Measurements from ENCODE around the gene SLC40A1. TPM values are rescaled to one million over a fixed set of nuclear protein-coding genes. Genes with fewer than 3 reads are reported as not detected.

SLC40A1 gene
- total and polyA plus RNA-seq, 10 of the 15 experiments (the other 5 are each of a cell fraction or from before 2014, with no cell fraction given), result 0.01 to 0.38 (median 0.08) TPM; not detected in 7

DNA sequence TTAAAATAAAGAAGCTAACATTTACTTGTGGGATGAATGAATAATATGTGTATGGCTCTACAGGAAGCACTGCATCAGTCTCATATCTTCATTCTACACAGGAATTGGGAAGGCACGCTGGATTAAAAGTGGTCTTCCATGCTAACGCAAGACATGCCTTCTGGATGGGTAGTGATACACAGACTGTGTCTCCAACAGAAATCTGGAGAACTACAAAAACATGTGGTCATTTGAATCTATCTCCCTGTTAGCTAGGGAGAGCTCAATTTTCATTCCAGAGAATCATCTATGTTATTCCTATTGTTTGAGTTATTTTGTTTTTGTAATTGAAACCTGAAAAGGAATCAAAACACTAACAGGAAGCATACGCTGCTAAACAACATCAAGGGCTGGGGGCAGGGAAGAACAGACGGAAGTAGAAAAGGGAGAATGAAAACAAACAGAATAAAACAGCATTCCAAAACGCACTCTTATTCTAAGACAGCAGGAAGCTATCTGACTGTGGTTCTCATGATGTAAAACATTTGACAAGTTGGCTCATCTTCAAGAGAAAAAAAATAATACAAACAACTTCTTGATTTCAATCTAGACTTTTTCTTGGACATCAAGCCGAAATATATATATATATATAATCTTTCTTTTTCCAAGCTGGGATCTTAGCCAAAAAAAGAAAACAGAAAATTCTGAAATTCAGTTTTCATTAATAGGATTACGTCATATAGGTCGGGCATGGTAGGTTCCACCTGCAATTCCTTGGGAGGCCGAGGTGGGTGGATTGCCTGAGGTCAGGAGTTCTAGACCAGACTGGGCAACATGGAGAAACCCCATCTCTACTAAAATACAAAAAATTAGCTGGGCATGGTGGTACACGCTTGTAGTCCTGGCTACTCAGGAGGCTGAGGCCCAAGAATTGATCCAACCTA is 49.2 kb upstream of the SLC40A1 start:
- ChIA-PET SMC1A (ENCODE audit: uncharacterized antibody, unreplicated experiment) (interaction anchor here (1.3 to 1.7 kb wide), 4 partner anchors 11 to 166 kb away, joined by 3 to 4 read pairs (median 4); no protein-coding TSS in a partner anchor), POLR2A (no interaction called here), CTCF (interaction anchor here (1.1 kb wide), 1 partner anchor 44 kb away, joined by 4 read pairs; no protein-coding TSS in a partner anchor), RAD21 (ENCODE audit: unreplicated experiment) (no interaction called here)
- no peaks in the 10 kb centered on the region for H3K4me1 ChIP-seq (ENCODE audit: control insufficient read depth, insufficient read depth, low read length)
- H3K9me3 ChIP-seq (replicated peaks; ENCODE audit: control insufficient read depth, insufficient read depth, low read length), result no peaks in the 10 kb centered on the region
- H3K27me3 ChIP-seq (replicated peaks in 1 of 2; ENCODE audit: control insufficient read depth in 2 of 2, insufficient read depth in 2 of 2, low read length in 1 of 2), result no peaks in the 10 kb centered on the region
- H3K9ac ChIP-seq (ENCODE audit: control insufficient read depth, insufficient read depth, low read length), result no peak overlapping the region
- no peak overlapping the region for H3K4me2 ChIP-seq (ENCODE audit: control insufficient read depth, insufficient read depth)
- TF ChIP-seq YBX1 (IDR thresholded peaks at IDR 0.05), result no peak
- no peak for TF ChIP-seq BACH1 (IDR thresholded peaks at IDR 0.05; ENCODE audit: borderline replicate concordance)
- TF ChIP-seq SP1 (IDR thresholded peaks at IDR 0.05; ENCODE audit: low read depth, low read length), result no peak
- H3K79me2 ChIP-seq (ENCODE audit: control insufficient read depth, insufficient read depth, low read length), result no peaks in the 10 kb centered on the region
- no peak for ATAC-seq
- H3K27ac ChIP-seq (ENCODE audit: control insufficient read depth, insufficient read depth), result no peak overlapping the region
- WGBS (ENCODE audit: insufficient coverage, insufficient replicate concordance, low lambda C conversion rate, missing lambda C conversion rate), result 51% methylated on average over 10 of the region's 10 CpGs
- H3K4me3 ChIP-seq, result no peak overlapping the region
- in situ Hi-C loops (cut with MboI) (no loop called here), intact Hi-C loops (cut with micrococcal nuclease; ENCODE audit: unreplicated experiment) (loop anchor here (5.0 kb wide), 1 partner anchor 162 kb away; no protein-coding TSS in a partner anchor)
- no TSS peak for BruUV-seq (replicated peaks)
- no peak for FAIRE-seq
- no peaks in the 10 kb centered on the region for H3K36me3 ChIP-seq (ENCODE audit: control insufficient read depth in 2 of 2, insufficient read depth in 2 of 2, low read length in 1 of 2)
- H2AFZ ChIP-seq (ENCODE audit: control insufficient read depth, low read depth, low read length), result no peak overlapping the region
- H4K20me1 ChIP-seq (ENCODE audit: control insufficient read depth, insufficient read depth), result no peaks in the 10 kb centered on the region
- no peak for DNase-seq (ENCODE audit: low read depth, low spot score)

DNA sequence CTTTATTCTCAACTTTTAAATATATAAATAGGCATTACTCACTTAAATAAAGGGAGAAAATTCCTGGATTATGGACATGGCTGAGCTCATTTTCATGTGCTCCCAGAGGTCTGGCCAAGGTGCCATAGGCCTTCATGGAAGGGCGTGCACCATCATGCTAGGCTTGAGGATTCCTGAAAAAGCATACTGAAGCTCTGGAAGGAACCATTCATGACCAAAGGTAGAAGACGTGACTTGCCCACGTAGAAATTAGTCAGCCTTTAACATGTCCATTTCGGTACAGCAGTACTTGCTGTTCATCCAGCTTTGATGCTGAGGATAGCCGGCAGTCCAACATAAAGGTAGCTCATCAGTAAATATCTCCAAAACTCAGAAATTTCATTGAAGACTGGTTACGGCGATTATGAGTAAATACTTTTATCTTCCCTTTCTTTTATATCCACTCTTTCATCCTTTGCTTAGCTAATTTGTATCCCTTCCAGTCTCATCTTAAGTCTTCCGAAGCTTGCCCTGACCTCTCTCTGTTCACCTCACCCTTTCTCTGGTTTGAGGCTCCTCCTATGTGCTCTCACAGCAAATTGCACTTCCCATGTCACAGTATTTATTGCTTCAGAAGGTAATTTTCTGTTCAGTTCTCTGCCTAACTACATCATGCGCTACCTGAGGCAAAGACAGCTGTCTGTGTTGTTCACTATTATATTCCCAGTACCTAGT is 48.4 kb upstream of the SLC40A1 start:
- Histone ChIP-seq H3K27ac (ENCODE audit: control insufficient read depth, insufficient read depth) (no peak overlapping the region), H3K9me3 (replicated peaks; ENCODE audit: control insufficient read depth, insufficient read depth, low read length) (no peaks in the 10 kb centered on the region), H3K36me3 (ENCODE audit: control insufficient read depth in 2 of 2, insufficient read depth in 2 of 2, low read length in 1 of 2) (no peaks in the 10 kb centered on the region), H3K79me2 (ENCODE audit: control insufficient read depth, insufficient read depth, low read length) (no peaks in the 10 kb centered on the region), H3K4me2 (ENCODE audit: control insufficient read depth, insufficient read depth) (no peak overlapping the region), H2AFZ (ENCODE audit: control insufficient read depth, low read depth, low read length) (no peak overlapping the region), H4K20me1 (ENCODE audit: control insufficient read depth, insufficient read depth) (no peaks in the 10 kb centered on the region), H3K4me1 (ENCODE audit: control insufficient read depth, insufficient read depth, low read length) (no peaks in the 10 kb centered on the region), H3K9ac (ENCODE audit: control insufficient read depth, insufficient read depth, low read length) (no peak overlapping the region), H3K27me3 (replicated peaks in 1 of 2; ENCODE audit: control insufficient read depth in 2 of 2, insufficient read depth in 2 of 2, low read length in 1 of 2) (no peaks in the 10 kb centered on the region), H3K4me3 (no peak overlapping the region)
- in situ Hi-C loops (cut with MboI), result no loop called here
- TF ChIP-seq PAX5 (IDR thresholded peaks at IDR 0.05; ENCODE audit: borderline replicate concordance, low read depth, low read length) (no peak), ASH2L (IDR thresholded peaks at IDR 0.05; ENCODE audit: borderline replicate concordance, low read depth) (no peak)
- TF ChIP-seq, protein P1, sequence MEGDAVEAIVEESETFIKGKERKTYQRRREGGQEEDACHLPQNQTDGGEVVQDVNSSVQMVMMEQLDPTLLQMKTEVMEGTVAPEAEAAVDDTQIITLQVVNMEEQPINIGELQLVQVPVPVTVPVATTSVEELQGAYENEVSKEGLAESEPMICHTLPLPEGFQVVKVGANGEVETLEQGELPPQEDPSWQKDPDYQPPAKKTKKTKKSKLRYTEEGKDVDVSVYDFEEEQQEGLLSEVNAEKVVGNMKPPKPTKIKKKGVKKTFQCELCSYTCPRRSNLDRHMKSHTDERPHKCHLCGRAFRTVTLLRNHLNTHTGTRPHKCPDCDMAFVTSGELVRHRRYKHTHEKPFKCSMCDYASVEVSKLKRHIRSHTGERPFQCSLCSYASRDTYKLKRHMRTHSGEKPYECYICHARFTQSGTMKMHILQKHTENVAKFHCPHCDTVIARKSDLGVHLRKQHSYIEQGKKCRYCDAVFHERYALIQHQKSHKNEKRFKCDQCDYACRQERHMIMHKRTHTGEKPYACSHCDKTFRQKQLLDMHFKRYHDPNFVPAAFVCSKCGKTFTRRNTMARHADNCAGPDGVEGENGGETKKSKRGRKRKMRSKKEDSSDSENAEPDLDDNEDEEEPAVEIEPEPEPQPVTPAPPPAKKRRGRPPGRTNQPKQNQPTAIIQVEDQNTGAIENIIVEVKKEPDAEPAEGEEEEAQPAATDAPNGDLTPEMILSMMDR (IDR thresholded peaks at IDR 0.05 in 2 of 3, conservative IDR thresholded peaks at IDR 0.05 in 1 of 3; ENCODE audit: control insufficient read depth in 2 of 3, extremely low read depth in 1 of 3, insufficient read depth in 1 of 3, low read depth in 3 of 3, low read length in 3 of 3), result peak in 1 of 3 experiments; percentile 10; a peak in 1 of 6 replicates
- FAIRE-seq, result no peak
- whole genome bisulfite sequencing (ENCODE audit: insufficient coverage, insufficient replicate concordance, low lambda C conversion rate, missing lambda C conversion rate), result 63% methylated on average over 9 of the region's 9 CpGs
- intact Hi-C loops (cut with micrococcal nuclease; ENCODE audit: unreplicated experiment), result no loop called here
- CTCF ChIA-PET, result interaction anchor here (0.7 to 1.1 kb wide), 3 partner anchors 11 to 75 kb away, joined by 3 to 4 read pairs (median 3); no protein-coding TSS in a partner anchor
- SMC1A ChIA-PET (ENCODE audit: uncharacterized antibody, unreplicated experiment), result interaction anchor here (0.8 to 1.7 kb wide), 5 partner anchors 11 to 165 kb away, joined by 3 to 4 read pairs (median 3); no protein-coding TSS in a partner anchor
- POLR2A ChIA-PET, result no interaction called here
- ATAC-seq, result peak; percentile 39; the same call in 1 of the 3 replicates
- no peak for DNase-seq (ENCODE audit: low read depth, low spot score)
- BruUV-seq (replicated peaks), result no TSS peak
- RAD21 ChIA-PET (ENCODE audit: unreplicated experiment), result no interaction called here

All from GM12878 (cell line).